ENCODE results near the gene ERF.
A peak's percentile ranks its signal among the peaks of the same experiment; 100 is the strongest.

ERF gene

DNA sequence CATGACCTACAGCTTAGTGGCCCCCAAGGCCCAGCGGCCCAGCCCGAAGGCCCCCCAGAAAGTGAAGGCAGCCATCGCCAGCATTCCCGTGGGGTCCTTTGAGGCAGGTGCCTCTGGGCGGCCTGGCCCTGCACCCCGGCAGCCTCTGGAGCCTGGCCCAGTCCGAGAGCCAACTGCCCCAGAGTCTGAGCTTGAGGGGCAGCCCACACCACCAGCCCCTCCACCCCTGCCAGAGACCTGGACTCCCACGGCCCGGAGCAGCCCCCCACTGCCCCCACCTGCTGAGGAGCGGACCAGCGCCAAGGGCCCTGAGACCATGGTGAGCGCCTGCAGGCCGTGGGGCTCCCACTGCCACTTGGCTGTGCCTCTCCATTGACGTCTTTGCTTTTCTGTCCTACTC, 38.0 kb upstream of the ERF start:
- Histone ChIP-seq H3K27ac (ENCODE audit: low read depth, low read length) (no peak overlapping the region), H3K4me1 (ENCODE audit: control insufficient read depth, insufficient read depth, low read length) (peaks cover 15% of the 10 kb centered on the region), H3K27me3 (ENCODE audit: control insufficient read depth, insufficient read depth, low read length) (no peaks in the 10 kb centered on the region), H3K9ac (ENCODE audit: low read length) (no peak overlapping the region), H3K9me3 (ENCODE audit: control insufficient read depth, insufficient read depth, low read depth, low read length) (no peaks in the 10 kb centered on the region), H3K4me3 (ENCODE audit: low read depth, low read length) (no peak overlapping the region), H3K36me3 (ENCODE audit: control insufficient read depth, insufficient read depth, low read length) (peaks cover 82% of the 10 kb centered on the region)

DNA sequence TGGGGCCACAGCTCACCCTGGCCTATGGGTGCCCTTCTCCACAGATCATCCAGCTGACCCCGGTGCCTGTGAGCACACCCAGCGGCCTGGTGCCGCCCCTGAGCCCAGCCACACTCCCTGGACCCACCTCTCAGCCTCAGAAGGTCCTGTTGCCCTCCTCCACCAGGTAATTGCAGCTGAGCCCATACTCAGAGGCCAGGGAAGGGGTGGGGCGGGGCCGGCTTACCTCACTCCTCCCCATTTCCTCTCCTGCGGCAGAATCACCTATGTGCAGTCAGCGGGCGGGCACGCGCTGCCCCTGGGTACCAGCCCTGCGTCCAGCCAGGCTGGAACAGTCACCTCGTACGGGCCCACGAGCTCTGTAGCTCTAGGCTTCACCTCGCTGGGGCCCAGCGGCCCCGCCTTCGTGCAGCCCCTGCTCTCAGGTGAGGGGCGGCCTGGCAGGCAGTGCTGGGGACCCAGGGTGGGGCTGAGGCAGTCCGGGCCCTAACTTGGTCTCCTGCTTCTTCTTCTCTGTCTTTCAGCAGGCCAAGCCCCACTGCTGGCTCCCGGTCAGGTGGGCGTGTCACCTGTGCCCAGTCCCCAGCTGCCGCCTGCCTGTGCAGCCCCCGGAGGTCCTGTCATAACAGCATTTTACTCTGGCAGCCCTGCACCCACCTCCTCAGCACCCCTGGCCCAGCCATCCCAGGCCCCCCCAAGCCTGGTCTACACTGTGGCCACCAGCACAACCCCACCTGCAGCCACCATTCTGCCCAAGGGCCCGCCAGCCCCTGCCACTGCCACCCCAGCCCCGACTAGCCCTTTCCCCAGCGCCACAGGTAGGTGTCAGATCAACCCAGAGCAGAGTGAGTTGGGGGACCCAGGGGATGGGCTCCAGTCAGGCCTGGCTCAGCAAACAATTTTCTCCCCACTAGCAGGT, 37.4 kb upstream of the ERF start:
- Histone ChIP-seq H3K4me3 (ENCODE audit: low read depth, low read length) (no peak overlapping the region), H3K9me3 (ENCODE audit: control insufficient read depth, insufficient read depth, low read depth, low read length) (no peaks in the 10 kb centered on the region), H3K27me3 (ENCODE audit: control insufficient read depth, insufficient read depth, low read length) (no peaks in the 10 kb centered on the region), H3K36me3 (ENCODE audit: control insufficient read depth, insufficient read depth, low read length) (peaks cover 89% of the 10 kb centered on the region), H3K9ac (ENCODE audit: low read length) (peak overlapping the region; percentile 22), H3K4me1 (ENCODE audit: control insufficient read depth, insufficient read depth, low read length) (peaks cover 15% of the 10 kb centered on the region), H3K27ac (ENCODE audit: low read depth, low read length) (no peak overlapping the region)

DNA sequence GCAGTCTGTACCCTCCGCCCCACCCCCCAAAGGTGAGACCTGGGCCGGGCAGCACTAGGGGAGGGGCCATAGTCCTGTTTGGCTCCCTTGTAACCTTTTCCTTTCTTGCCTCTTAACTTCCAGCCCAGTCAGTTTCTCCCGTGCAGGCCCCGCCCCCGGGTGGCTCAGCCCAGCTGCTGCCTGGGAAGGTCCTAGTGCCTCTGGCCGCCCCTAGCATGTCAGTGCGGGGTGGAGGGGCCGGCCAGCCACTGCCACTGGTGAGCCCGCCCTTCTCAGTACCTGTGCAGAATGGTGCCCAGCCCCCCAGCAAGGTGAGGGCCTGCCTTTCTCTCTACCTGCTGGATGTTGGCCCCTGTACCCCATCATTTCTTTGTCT, 36.5 kb upstream of the ERF start:
- H3K27me3 ChIP-seq (ENCODE audit: control insufficient read depth, insufficient read depth, low read length), result no peaks in the 10 kb centered on the region
- H3K4me1 ChIP-seq (ENCODE audit: control insufficient read depth, insufficient read depth, low read length), result peaks cover 15% of the 10 kb centered on the region
- no peak overlapping the region for H3K4me3 ChIP-seq (ENCODE audit: low read depth, low read length)
- H3K9ac ChIP-seq (ENCODE audit: low read length), result no peak overlapping the region
- no peaks in the 10 kb centered on the region for H3K9me3 ChIP-seq (ENCODE audit: control insufficient read depth, insufficient read depth, low read depth, low read length)
- peaks cover 85% of the 10 kb centered on the region for H3K36me3 ChIP-seq (ENCODE audit: control insufficient read depth, insufficient read depth, low read length)
- H3K27ac ChIP-seq (ENCODE audit: low read depth, low read length), result no peak overlapping the region

DNA sequence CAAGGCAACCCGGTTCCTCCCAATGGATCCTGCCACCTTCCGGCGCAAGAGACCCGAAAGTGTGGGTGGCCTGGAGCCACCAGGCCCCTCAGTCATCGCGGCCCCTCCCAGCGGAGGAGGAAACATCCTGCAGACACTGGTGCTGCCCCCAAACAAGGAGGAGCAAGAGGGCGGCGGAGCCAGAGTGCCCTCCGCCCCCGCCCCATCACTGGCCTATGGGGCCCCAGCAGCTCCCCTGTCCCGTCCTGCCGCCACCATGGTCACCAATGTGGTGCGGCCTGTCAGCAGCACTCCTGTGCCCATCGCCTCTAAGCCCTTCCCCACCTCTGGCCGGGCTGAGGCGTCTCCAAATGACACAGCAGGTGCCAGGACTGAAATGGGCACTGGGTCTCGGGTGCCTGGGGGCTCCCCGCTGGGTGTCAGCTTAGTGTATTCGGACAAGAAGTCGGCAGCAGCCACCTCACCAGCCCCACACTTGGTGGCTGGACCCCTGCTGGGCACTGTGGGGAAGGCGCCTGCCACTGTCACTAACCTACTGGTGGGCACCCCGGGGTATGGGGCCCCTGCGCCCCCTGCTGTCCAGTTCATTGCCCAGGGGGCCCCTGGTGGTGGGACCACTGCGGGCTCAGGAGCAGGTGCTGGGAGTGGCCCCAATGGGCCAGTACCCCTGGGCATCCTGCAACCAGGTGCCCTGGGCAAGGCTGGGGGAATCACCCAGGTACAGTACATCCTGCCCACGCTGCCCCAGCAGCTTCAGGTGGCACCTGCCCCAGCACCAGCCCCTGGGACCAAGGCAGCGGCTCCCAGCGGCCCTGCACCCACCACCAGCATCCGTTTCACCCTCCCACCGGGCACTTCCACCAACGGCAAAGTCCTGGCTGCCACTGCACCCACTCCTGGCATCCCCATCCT, 35.9 kb upstream of the ERF start:
- peaks cover 19% of the 10 kb centered on the region for H3K4me1 ChIP-seq (ENCODE audit: control insufficient read depth, insufficient read depth, low read length)
- no peak overlapping the region for H3K9ac ChIP-seq (ENCODE audit: low read length)
- peaks cover 82% of the 10 kb centered on the region for H3K36me3 ChIP-seq (ENCODE audit: control insufficient read depth, insufficient read depth, low read length)
- H3K27ac ChIP-seq (ENCODE audit: low read depth, low read length), result no peak overlapping the region
- no peak overlapping the region for H3K4me3 ChIP-seq (ENCODE audit: low read depth, low read length)
- H3K9me3 ChIP-seq (ENCODE audit: control insufficient read depth, insufficient read depth, low read depth, low read length), result no peaks in the 10 kb centered on the region
- H3K27me3 ChIP-seq (ENCODE audit: control insufficient read depth, insufficient read depth, low read length), result no peaks in the 10 kb centered on the region

DNA sequence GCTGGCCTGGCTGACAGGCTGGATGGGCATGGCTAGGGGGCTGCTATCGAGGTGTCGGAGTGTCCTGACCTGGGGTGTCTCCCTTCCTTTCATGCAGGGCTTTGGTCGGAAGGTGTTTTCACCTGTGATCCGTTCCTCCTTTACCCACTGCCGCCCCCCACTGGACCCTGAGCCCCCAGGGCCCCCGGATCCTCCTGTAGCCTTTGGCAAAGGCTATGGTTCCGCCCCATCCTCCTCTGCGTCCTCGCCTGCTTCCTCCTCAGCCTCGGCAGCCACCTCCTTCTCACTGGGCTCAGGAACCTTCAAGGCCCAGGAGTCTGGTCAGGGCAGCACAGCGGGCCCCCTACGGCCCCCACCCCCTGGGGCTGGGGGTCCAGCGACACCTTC, 35.2 kb upstream of the ERF start:
- no peak overlapping the region for H3K9ac ChIP-seq (ENCODE audit: low read length)
- H3K27me3 ChIP-seq (ENCODE audit: control insufficient read depth, insufficient read depth, low read length), result no peaks in the 10 kb centered on the region
- no peak overlapping the region for H3K27ac ChIP-seq (ENCODE audit: low read depth, low read length)
- H3K4me3 ChIP-seq (ENCODE audit: low read depth, low read length), result no peak overlapping the region
- peaks cover 81% of the 10 kb centered on the region for H3K36me3 ChIP-seq (ENCODE audit: control insufficient read depth, insufficient read depth, low read length)
- H3K9me3 ChIP-seq (ENCODE audit: control insufficient read depth, insufficient read depth, low read depth, low read length), result no peaks in the 10 kb centered on the region
- H3K4me1 ChIP-seq (ENCODE audit: control insufficient read depth, insufficient read depth, low read length), result peaks cover 26% of the 10 kb centered on the region

DNA sequence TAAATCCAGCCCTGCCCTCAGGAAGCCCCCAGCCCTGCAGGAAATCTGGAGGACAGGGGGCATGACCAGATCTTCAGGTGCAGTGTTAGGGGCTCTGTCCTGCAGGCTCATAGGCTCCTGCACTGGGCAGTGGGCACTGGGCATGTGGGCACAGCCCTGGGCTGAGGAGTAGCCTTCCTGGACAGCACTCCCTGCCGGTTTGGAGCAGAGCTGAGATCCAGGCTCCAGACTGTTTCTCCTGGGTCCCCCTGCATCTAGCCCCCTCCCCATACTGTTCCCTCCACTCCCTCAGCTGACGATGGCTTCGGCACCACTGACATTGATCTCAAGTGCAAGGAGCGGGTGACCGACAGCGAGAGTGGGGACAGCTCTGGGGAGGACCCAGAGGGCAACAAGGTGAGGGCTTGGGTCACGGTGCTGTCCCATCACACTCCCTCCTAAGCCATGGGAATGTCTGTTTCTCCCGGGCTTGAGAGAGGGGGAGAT, 34.7 kb upstream of the ERF start:
- Histone ChIP-seq H3K4me1 (ENCODE audit: control insufficient read depth, insufficient read depth, low read length) (peaks cover 30% of the 10 kb centered on the region), H3K9ac (ENCODE audit: low read length) (no peak overlapping the region), H3K27me3 (ENCODE audit: control insufficient read depth, insufficient read depth, low read length) (no peaks in the 10 kb centered on the region), H3K9me3 (ENCODE audit: control insufficient read depth, insufficient read depth, low read depth, low read length) (no peaks in the 10 kb centered on the region), H3K36me3 (ENCODE audit: control insufficient read depth, insufficient read depth, low read length) (peaks cover 78% of the 10 kb centered on the region), H3K27ac (ENCODE audit: low read depth, low read length) (no peak overlapping the region), H3K4me3 (ENCODE audit: low read depth, low read length) (no peak overlapping the region)

DNA sequence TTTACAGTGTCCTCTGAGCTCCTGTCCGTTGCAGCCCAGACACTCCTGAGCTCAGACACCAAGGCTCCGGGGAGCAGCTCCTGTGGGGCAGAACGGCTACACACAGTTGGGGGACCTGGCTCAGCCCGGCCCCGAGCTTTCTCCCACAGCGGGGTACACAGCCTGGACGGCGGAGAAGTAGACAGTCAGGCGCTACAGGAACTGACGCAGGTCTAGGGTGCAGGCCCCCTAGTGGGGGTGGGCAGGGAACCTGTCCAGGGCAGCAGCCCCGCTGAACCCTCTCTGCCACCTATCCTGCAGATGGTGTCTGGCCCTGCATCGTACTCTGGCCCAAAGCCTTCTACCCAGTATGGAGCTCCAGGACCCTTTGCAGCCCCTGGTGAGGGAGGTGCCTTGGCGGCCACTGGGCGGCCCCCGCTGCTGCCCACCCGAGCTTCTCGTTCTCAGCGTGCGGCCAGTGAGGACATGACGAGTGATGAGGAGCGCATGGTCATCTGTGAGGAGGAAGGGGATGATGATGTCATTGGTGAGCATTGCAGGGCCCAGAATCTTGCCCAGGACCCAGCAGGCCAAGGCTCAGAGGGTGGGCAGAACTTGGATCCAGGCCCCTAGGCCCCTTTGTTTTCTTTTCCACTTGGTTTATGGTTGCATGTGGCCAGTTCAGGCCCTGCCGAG, 34.1 kb upstream of the ERF start:
- no peaks in the 10 kb centered on the region for H3K27me3 ChIP-seq (ENCODE audit: control insufficient read depth, insufficient read depth, low read length)
- no peak overlapping the region for H3K27ac ChIP-seq (ENCODE audit: low read depth, low read length)
- peaks cover 72% of the 10 kb centered on the region for H3K36me3 ChIP-seq (ENCODE audit: control insufficient read depth, insufficient read depth, low read length)
- no peaks in the 10 kb centered on the region for H3K9me3 ChIP-seq (ENCODE audit: control insufficient read depth, insufficient read depth, low read depth, low read length)
- H3K4me1 ChIP-seq (ENCODE audit: control insufficient read depth, insufficient read depth, low read length), result peaks cover 30% of the 10 kb centered on the region
- no peak overlapping the region for H3K4me3 ChIP-seq (ENCODE audit: low read depth, low read length)
- H3K9ac ChIP-seq (ENCODE audit: low read length), result no peak overlapping the region

DNA sequence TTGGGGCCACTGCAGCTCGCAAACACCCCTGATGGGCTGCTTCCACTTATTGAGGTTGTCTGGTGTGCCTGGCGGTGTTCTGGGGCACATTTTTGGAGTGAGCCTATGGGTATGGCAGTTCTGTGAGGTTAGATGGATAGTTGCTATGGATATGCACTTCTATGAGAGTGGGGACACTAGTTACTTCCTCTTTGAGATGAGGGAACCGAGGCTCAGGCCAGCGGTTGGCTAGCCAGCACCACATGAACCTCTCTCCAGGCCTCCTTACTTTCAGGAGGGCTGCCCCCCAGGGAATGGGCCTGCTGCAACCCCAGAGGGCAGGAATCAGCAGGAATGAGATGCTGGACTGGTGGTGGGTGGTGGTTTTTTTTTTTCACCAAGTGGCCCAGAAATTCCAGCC, 33.5 kb upstream of the ERF start:
- no peak overlapping the region for H3K9ac ChIP-seq (ENCODE audit: low read length)
- no peak overlapping the region for H3K4me3 ChIP-seq (ENCODE audit: low read depth, low read length)
- H3K27ac ChIP-seq (ENCODE audit: low read depth, low read length), result no peak overlapping the region
- no peaks in the 10 kb centered on the region for H3K9me3 ChIP-seq (ENCODE audit: control insufficient read depth, insufficient read depth, low read depth, low read length)
- H3K36me3 ChIP-seq (ENCODE audit: control insufficient read depth, insufficient read depth, low read length), result peaks cover 65% of the 10 kb centered on the region
- peaks cover 30% of the 10 kb centered on the region for H3K4me1 ChIP-seq (ENCODE audit: control insufficient read depth, insufficient read depth, low read length)
- H3K27me3 ChIP-seq (ENCODE audit: control insufficient read depth, insufficient read depth, low read length), result no peaks in the 10 kb centered on the region

DNA sequence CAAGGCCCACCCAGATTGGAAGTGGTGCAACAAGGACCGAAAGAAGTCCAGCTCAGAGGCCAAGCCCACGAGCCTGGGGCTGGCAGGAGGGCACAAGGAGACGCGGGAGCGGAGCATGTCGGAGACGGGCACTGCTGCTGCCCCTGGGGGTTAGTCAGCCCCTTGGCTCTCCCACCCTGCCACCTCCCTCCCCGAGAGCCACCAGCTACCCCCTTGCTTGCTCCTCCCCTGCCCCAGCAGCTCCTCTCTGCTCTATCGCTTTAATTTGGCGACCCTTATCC, 32.8 kb upstream of the ERF start:
- Histone ChIP-seq H3K9me3 (ENCODE audit: control insufficient read depth, insufficient read depth, low read depth, low read length) (no peaks in the 10 kb centered on the region), H3K4me3 (ENCODE audit: low read depth, low read length) (no peak overlapping the region), H3K27me3 (ENCODE audit: control insufficient read depth, insufficient read depth, low read length) (no peaks in the 10 kb centered on the region), H3K27ac (ENCODE audit: low read depth, low read length) (no peak overlapping the region), H3K4me1 (ENCODE audit: control insufficient read depth, insufficient read depth, low read length) (peaks cover 36% of the 10 kb centered on the region), H3K36me3 (ENCODE audit: control insufficient read depth, insufficient read depth, low read length) (peaks cover 59% of the 10 kb centered on the region), H3K9ac (ENCODE audit: low read length) (no peak overlapping the region)

DNA sequence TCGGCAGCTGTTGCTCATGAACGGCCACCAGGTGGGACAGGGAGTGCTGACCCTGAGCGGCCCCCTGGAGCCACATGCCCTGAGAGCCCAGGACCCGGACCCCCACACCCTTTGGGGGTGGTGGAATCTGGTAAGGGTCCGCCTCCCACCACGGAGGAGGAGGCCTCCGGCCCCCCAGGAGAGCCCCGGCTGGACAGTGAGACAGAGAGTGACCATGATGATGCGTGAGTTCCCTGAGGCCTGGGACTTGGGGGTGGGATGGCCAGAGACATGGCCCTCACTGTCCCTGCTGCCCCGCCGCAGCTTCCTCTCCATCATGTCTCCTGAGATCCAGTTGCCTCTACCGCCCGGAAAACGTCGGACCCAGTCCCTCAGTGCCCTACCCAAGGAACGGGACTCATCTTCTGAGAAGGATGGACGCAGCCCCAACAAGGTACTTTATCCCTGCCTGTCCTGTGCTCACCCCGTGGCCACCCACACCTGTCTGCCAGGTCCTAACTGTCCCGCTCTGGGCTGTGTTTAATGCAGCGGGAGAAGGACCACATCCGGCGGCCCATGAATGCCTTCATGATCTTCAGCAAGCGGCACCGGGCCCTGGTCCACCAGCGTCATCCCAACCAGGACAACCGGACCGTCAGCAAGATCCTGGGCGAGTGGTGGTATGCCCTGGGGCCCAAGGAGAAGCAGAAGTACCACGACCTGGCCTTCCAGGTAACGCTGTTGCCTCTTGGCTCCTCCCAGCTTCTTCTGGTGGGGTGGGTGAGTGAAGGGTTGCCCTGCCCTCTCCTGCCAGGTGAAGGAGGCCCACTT, 32.3 kb upstream of the ERF start:
- no peak overlapping the region for H3K27ac ChIP-seq (ENCODE audit: low read depth, low read length)
- peaks cover 54% of the 10 kb centered on the region for H3K36me3 ChIP-seq (ENCODE audit: control insufficient read depth, insufficient read depth, low read length)

More for the DNA sequence above, 32.3 kb upstream of the ERF start:
- peaks cover 40% of the 10 kb centered on the region for H3K4me1 ChIP-seq (ENCODE audit: control insufficient read depth, insufficient read depth, low read length)
- no peaks in the 10 kb centered on the region for H3K9me3 ChIP-seq (ENCODE audit: control insufficient read depth, insufficient read depth, low read depth, low read length)
- H3K4me3 ChIP-seq (ENCODE audit: low read depth, low read length), result no peak overlapping the region
- H3K27me3 ChIP-seq (ENCODE audit: control insufficient read depth, insufficient read depth, low read length), result no peaks in the 10 kb centered on the region
- no peak overlapping the region for H3K9ac ChIP-seq (ENCODE audit: low read length)
